Choroid plexus epithelial cell (primary cell): ENCODE measurements around the gene KIF5B.
"Not testable (repeated sequence)": the region's sequence is repeated elsewhere in the genome, so short reads cannot be mapped to it uniquely, and the experiment has no call there.

Experiments
- DNase-seq: peaks from one replicate; pipeline ENCODE4 v3.0.0-alpha.2; 2010; ENCODE audit warnings: low read depth
- H3K4me3 ChIP-seq: 2 replicates; pipeline ENCODE4 v1.5.1; 2011; ENCODE audit warnings: low read depth, mild to moderate bottlenecking, control low read depth, low read length, moderate library complexity
- TF ChIP-seq, protein P1 (sequence below): conservative IDR thresholded peaks from 2 replicates; pipeline ENCODE4 v1.5.1; 2011; ENCODE audit warnings: low read depth, mild to moderate bottlenecking, control low read depth, inconsistent platforms, low read length, moderate library complexity

KIF5B gene

DNA sequence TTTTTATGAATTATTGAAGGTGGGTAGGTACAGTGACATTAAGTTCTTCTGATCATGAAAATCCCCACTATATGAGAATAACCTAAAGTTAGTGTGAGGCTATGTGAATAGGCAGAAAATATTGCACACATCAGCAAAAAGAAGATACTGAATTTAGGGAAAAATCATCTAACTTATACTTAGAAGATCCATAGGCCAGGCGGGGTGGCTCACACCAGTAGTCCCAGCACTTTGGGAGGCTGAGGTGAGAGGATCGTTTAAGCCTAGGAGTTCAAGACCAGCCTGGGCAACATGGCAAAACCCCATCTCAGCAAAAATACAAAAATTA lies 78.1 kb downstream of the KIF5B start:
- no peak for DNase-seq
- H3K4me3 ChIP-seq, result no peak overlapping the region
- TF ChIP-seq, protein P1, sequence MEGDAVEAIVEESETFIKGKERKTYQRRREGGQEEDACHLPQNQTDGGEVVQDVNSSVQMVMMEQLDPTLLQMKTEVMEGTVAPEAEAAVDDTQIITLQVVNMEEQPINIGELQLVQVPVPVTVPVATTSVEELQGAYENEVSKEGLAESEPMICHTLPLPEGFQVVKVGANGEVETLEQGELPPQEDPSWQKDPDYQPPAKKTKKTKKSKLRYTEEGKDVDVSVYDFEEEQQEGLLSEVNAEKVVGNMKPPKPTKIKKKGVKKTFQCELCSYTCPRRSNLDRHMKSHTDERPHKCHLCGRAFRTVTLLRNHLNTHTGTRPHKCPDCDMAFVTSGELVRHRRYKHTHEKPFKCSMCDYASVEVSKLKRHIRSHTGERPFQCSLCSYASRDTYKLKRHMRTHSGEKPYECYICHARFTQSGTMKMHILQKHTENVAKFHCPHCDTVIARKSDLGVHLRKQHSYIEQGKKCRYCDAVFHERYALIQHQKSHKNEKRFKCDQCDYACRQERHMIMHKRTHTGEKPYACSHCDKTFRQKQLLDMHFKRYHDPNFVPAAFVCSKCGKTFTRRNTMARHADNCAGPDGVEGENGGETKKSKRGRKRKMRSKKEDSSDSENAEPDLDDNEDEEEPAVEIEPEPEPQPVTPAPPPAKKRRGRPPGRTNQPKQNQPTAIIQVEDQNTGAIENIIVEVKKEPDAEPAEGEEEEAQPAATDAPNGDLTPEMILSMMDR, result no peak

DNA sequence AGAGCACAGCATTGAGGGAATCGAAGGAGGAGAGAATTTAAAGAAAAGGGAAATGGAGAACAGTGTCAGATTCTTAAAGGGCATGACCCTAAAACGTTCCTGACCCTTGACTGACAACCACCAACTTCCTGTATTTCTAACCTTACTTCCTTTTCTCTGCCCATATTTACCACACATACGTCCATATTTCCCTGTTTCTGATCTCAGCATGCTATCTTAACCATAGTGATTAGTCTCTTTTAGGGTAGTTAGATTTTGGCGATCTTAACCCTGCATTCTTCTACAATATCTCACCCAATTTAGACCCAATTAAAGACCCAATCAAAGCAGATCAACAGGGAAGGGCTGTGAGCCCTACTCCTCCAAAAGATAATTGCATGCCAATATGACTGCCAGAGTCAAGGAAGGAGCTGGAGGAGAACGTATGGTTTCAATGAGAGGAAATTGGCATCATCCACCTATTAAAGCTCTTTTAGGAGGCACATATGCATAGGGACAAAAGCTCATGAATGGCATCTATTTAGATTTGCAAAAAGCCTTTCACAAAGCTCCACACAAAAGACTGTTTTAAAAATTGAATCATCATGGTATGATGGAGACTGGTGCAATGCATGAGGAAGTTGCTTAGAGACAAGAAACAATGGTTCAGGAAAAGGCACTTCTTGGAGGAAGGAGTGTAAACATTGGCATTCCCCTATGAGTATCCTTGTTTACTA lies 78.6 kb downstream of the KIF5B start:
- H3K4me3 ChIP-seq, result no peak overlapping the region
- DNase-seq, result peak; percentile 61
- TF ChIP-seq, protein P1, result no peak

DNA sequence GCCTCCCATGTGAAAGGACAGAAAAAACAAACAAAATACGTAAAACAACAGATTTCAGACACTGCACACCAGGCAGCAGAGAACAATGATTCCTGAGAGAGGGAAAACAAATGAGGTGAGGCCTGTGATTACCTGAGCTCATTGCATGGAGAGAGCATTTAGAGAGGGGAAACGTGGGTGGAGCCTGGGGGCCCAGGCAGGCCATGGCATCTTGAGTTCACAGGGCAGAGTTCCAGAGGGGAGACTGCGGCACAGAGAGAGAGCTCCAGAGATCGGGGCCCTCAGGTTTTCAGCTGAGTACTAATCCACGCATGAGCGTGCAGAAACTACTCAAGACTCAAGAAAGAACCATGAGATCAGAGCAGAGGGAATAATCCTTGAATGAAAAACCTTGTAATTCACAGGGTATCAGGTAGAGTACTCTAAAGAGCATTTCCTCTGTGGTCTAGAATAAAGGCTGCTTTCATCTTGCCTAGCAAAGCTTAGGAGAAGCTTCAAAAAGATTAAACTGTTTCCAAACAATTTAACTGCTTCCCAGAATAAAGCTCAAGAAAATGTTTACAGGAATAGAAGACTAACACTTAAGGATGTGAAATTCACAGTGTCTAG lies 81.0 kb downstream of the KIF5B start:
- no peak overlapping the region for H3K4me3 ChIP-seq
- TF ChIP-seq, protein P1, result no peak
- no peak for DNase-seq

DNA sequence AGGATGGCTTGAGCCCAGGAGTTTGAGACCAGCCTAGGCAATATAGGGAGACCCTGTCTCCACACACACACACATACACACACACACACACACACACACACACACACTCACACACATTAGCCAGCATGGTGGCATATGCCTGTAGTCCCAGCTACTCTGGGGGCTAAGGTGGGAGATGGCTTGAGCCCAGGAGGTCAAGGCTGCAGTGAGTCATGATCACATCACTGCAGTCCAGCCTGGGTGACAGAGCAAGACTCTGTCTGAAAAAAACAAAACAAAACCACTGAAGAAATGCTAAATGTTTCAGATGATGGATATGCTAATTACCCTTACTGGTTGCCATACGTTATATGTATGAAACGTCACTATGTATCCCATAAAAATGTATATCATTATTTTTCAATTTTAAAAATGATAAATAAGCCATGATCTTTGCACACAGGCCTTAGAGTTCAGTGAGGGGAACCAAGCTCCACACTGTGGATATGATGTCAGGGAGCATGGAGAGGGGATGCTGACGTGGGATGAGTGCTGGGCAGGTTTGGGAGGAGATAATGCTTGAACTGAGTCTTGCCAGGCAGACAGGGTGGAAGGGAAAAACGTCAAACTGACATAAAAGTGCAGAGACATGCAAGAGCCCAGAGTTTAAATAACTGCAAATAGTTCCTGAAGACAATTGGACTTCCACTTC lies 81.6 kb downstream of the KIF5B start:
- TF ChIP-seq, protein P1, result no peak
- DNase-seq, result peak; percentile 13
- H3K4me3 ChIP-seq, result no peak overlapping the region

DNA sequence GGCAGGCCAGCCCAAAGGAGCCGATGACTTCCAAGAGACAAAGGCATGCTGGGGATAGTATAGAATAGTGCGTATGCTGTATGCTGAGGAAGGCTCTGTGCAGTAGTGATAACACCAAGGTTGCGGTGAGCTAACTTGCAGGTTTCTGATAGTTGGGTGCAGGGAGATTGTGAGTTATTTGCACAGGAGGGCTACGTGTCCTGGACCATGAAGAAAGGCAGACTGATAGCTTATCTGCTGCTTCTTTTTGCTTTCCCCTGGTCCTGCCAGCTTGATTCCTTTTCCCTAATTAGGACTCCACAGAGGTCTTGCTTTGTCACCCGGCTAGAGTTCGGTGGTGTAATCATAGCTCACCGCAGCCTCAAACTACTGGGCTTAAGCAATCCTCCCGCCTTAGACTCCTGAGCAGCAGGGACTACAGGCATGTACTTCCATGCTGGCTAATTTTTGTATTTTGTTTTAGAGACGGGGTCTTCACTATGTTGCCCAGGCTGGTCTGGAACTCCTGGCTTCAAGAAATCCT lies 83.6 kb downstream of the KIF5B start:
- DNase-seq, result no peak
- no peak overlapping the region for H3K4me3 ChIP-seq
- TF ChIP-seq, protein P1, result no peak

DNA sequence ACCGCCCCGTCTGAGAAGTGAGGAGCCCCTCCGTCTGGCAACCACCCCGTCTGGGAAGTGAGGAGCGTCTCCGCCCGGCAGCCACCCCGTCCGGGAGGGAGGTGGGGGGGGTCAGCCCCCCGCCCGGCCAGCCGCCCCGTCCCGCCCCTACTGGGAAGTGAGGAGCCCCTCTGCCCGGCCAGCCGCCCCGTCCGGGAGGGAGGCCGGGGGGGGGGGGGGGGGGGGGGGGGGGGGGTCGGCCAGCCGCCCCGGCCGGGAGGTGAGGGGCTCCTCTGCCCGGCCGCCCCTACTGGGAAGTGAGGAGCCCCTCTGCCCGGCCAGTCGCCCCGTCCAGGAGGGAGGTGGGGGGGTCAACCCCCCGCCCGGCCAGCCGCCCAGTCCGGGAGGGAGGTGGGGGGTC lies 86.4 kb downstream of the KIF5B start:
- not testable (repeated sequence) for DNase-seq

DNA sequence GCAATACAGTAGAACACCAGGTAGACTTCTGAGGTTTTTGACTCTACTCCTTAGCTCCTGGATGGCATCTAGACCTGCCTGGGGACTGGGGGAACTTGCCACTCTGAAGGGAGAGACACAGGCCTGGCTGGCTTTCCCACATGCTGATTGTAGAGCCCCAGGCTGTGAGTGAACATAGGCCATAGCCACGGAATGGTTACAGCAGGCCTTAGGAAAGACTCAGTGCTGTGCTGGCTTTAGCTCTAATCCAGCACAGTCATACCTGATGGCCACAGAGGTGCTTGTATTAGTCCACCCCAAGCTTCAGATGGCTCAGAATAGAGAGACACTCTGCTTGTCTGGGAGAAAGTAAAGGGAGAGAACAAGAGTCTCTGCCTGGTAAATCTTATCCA lies 92.6 kb downstream of the KIF5B start:
- TF ChIP-seq, protein P1, result no peak
- H3K4me3 ChIP-seq, result no peak overlapping the region
- DNase-seq, result no peak

More for the DNA sequence above, 86.4 kb downstream of the KIF5B start:
- H3K4me3 ChIP-seq, result not testable (repeated sequence)
